NOMO-1 (cell line): Measurements from ENCODE around the gene LRIG1.

Experiments used
- DNase-seq, 2 experiments: peaks; one replicate each; lab custom pipeline; 2025; ENCODE audit not compliant: unreplicated experiment in 2 of 2; lab: John Stamatoyannopoulos, UW

Gene LRIG1

GRCh38 chr3:66406831-66407610 is 93.8 kb downstream of the LRIG1 start:
- DNase-seq = no peak

- no peak for DNase-seq
Measured at GRCh38 chr3:66406163-66406562, 94.7 kb downstream of the LRIG1 start.

GRCh38 chr3:66405701-66406091 is 95.1 kb downstream of the LRIG1 start:
- DNase-seq = no peak

GRCh38 chr3:66404903-66405700 is 95.7 kb downstream of the LRIG1 start:
- DNase-seq = no peak

GRCh38 chr3:66404197-66404596 is 96.6 kb downstream of the LRIG1 start:
- no peak for DNase-seq

GRCh38 chr3:66403323-66403990 is 97.4 kb downstream of the LRIG1 start:
- DNase-seq = no peak

- no peak for DNase-seq
Measured at GRCh38 chr3:66402596-66403290, 98.1 kb downstream of the LRIG1 start.

GRCh38 chr3:66401675-66402491 is 98.9 kb downstream of the LRIG1 start:
- no peak for DNase-seq

GRCh38 chr3:66401157-66401550 is 99.7 kb downstream of the LRIG1 start:
- DNase-seq = no peak

- DNase-seq = no peak
Measured at GRCh38 chr3:66400411-66401156, 100.2 kb downstream of the LRIG1 start.

GRCh38 chr3:66399529-66400232 is 101.1 kb downstream of the LRIG1 start:
- no peak for DNase-seq

- DNase-seq = no peak
Measured at GRCh38 chr3:66398228-66399025, 102.4 kb downstream of the LRIG1 start.

- DNase-seq = peak; percentile 54 to 81
Measured at GRCh38 chr3:66397745-66398144, 103.1 kb downstream of the LRIG1 start.

- no peak for DNase-seq
Measured at GRCh38 chr3:66396888-66397287, 103.9 kb downstream of the LRIG1 start.

GRCh38 chr3:66396161-66396760 is 104.6 kb downstream of the LRIG1 start:
- DNase-seq = no peak

- no peak for DNase-seq
Measured at GRCh38 chr3:66395635-66396034, 105.2 kb downstream of the LRIG1 start.

- no peak for DNase-seq
Measured at GRCh38 chr3:66394753-66395249, 106.0 kb downstream of the LRIG1 start.
